ENCODE measurements around the gene COBL. TPM values are rescaled to one million over a fixed set of nuclear protein-coding genes. Genes with fewer than 3 reads are reported as not detected.

The COBL gene
- total RNA-seq, 1 experiment from 2014 or later: 51.4 TPM

DNA sequence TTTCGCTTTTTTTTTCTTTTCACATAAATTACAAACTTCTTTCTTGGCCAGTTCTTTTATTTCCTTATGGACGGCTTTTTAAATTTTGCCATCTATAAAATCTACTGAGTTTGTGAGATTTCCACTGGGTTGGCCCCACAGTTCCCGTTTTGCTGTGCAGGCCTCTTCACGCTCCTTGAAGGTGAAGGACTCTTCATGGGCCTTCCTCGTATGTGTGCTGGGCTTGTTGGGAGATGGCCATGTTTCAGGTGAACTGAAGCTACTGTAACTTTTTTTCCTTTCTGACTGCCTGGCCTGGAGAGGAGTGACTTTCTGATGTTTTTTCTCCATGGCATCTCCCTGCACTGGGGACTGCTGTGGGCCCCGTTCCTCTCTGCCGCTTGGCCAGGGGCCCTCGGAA lies 262.4 kb downstream of the COBL start:
- Histone ChIP-seq H3K4me3 (no peak overlapping the region), H3K9me2 (ENCODE audit: insufficient read depth) (no peaks in the 10 kb centered on the region; the same call in 1 of the 2 replicates), H2AFZ (no peak overlapping the region), H3K36me3 (ENCODE audit: low read depth) (no peaks in the 10 kb centered on the region), H3K79me2 (ENCODE audit: low read depth) (no peaks in the 10 kb centered on the region), H3K9me3 (ENCODE audit: insufficient read depth, low read depth) (no peaks in the 10 kb centered on the region), H3K27ac (no peak overlapping the region), H3F3A (ENCODE audit: insufficient read depth, low read depth) (no peaks in the 10 kb centered on the region), H4K20me1 (ENCODE audit: insufficient read depth) (no peaks in the 10 kb centered on the region), H3K27me3 (ENCODE audit: insufficient read depth, low read depth) (no peaks in the 10 kb centered on the region), H3K4me2 (no peak overlapping the region), H3K4me1 (replicated peaks; ENCODE audit: insufficient read depth) (no peaks in the 10 kb centered on the region)
- POLR2A ChIA-PET (ENCODE audit: unreplicated experiment): no interaction called here
- TF ChIP-seq EZH2 (IDR thresholded peaks at IDR 0.05; ENCODE audit: low read depth): no peak
- TF ChIP-seq, protein P1, sequence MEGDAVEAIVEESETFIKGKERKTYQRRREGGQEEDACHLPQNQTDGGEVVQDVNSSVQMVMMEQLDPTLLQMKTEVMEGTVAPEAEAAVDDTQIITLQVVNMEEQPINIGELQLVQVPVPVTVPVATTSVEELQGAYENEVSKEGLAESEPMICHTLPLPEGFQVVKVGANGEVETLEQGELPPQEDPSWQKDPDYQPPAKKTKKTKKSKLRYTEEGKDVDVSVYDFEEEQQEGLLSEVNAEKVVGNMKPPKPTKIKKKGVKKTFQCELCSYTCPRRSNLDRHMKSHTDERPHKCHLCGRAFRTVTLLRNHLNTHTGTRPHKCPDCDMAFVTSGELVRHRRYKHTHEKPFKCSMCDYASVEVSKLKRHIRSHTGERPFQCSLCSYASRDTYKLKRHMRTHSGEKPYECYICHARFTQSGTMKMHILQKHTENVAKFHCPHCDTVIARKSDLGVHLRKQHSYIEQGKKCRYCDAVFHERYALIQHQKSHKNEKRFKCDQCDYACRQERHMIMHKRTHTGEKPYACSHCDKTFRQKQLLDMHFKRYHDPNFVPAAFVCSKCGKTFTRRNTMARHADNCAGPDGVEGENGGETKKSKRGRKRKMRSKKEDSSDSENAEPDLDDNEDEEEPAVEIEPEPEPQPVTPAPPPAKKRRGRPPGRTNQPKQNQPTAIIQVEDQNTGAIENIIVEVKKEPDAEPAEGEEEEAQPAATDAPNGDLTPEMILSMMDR (conservative IDR thresholded peaks at IDR 0.05): no peak
- DNase-seq: no peak
- CTCF ChIA-PET: interaction anchor here (0.5 kb wide), 1 partner anchor 364 kb away, joined by 4 read pairs; no protein-coding TSS in a partner anchor
- intact Hi-C loops (cut with micrococcal nuclease; ENCODE audit: unreplicated experiment): no loop called here
- no TSS peak for BruUV-seq (replicated peaks)

DNA sequence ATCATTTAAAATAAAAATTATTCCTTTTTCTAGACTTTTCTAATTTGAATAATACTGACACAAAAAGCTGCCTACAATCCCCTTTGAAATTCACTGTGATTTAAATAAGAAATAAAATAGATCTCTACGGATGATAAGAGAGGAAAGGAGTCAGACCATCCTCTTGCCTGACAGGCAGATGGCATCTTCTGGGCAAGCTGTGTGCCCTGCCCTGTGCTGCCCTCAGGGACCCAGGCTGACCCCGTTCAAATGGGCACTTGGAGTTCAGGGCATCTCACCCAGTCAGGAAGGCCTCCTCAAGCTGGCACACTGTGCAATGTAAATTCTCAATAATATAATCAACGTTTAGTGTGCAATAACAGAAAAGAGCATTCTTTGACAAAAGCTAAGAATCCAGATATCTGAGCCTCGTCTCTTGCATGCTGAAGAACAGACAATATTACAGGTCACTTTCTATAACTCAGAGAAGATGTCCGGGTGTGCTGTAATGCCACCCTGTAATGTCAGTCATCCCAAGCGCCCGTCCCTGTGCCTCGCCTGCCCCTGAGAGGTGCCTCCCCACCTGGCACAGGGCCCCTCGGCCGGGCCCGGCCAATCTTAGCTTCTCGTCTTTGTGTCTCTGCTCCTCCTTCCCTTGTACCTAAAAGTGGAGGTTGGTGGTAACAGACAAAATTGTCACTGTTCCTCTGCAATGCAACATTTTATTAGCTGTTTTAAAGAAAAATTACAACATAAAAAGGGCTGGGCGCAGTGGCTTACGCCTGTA lies 263.3 kb downstream of the COBL start:
- Histone ChIP-seq H3K27ac (no peak overlapping the region), H4K20me1 (ENCODE audit: insufficient read depth) (no peaks in the 10 kb centered on the region), H3K4me1 (replicated peaks; ENCODE audit: insufficient read depth) (no peaks in the 10 kb centered on the region), H3K4me2 (no peak overlapping the region), H3K4me3 (no peak overlapping the region), H3K79me2 (ENCODE audit: low read depth) (no peaks in the 10 kb centered on the region), H3K27me3 (ENCODE audit: insufficient read depth, low read depth) (no peaks in the 10 kb centered on the region), H2AFZ (no peak overlapping the region), H3K9me2 (ENCODE audit: insufficient read depth) (no peaks in the 10 kb centered on the region; the same call in 1 of the 2 replicates), H3K36me3 (ENCODE audit: low read depth) (no peaks in the 10 kb centered on the region), H3F3A (ENCODE audit: insufficient read depth, low read depth) (no peaks in the 10 kb centered on the region), H3K9me3 (ENCODE audit: insufficient read depth, low read depth) (no peaks in the 10 kb centered on the region)
- TF ChIP-seq, protein P1 (conservative IDR thresholded peaks at IDR 0.05): no peak
- TF ChIP-seq EZH2 (IDR thresholded peaks at IDR 0.05; ENCODE audit: low read depth): no peak
- CTCF ChIA-PET: interaction anchor here (0.5 kb wide), 1 partner anchor 363 kb away, joined by 4 read pairs; no protein-coding TSS in a partner anchor
- intact Hi-C loops (cut with micrococcal nuclease; ENCODE audit: unreplicated experiment): no loop called here
- DNase-seq: no peak
- no TSS peak for BruUV-seq (replicated peaks)
- POLR2A ChIA-PET (ENCODE audit: unreplicated experiment): no interaction called here

DNA sequence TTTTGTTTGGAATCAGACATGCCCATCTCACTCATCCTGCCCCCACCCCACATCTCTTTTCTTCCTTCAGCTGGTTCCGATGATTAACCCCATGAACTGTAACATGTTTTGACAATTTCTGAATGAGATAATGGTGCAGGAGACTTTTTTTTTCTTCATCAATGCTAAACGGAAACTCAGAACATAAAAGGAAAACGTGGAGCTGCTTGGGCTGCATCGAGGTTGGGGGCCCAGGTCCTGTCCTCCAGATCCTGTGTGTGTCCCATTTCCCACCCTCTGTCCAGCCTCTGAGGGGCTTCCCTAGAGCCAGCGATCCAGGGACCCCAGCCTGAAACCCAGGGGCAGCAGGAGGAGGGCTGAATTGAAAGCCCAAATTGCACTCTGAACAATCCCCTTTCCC lies 270.1 kb downstream of the COBL start:
- Histone ChIP-seq H3K9me2 (ENCODE audit: insufficient read depth) (no peaks in the 10 kb centered on the region; the same call in 1 of the 2 replicates), H3F3A (ENCODE audit: insufficient read depth, low read depth) (peaks cover 21% of the 10 kb centered on the region; the same call in 1 of the 2 replicates), H3K36me3 (ENCODE audit: low read depth) (0 out of 2 replicates have a peak, but pooled peaks cover 8% of the 10 kb centered on the region), H2AFZ (no peak overlapping the region), H3K9me3 (ENCODE audit: insufficient read depth, low read depth) (no peaks in the 10 kb centered on the region), H3K4me3 (no peak overlapping the region), H3K79me2 (ENCODE audit: low read depth) (0 out of 2 replicates have a peak, but pooled peaks cover 3% of the 10 kb centered on the region), H3K27ac (peak overlapping the region; percentile 59), H3K4me2 (peak overlapping the region; percentile 57), H4K20me1 (ENCODE audit: insufficient read depth) (no peaks in the 10 kb centered on the region), H3K4me1 (replicated peaks; ENCODE audit: insufficient read depth) (peaks cover 28% of the 10 kb centered on the region), H3K27me3 (ENCODE audit: insufficient read depth, low read depth) (no peaks in the 10 kb centered on the region)
- intact Hi-C loops (cut with micrococcal nuclease; ENCODE audit: unreplicated experiment): loop anchor here (1.0 to 10.0 kb wide), 4 partner anchors 83 to 602 kb away; no protein-coding TSS in a partner anchor
- no peak for DNase-seq
- no peak for TF ChIP-seq EZH2 (IDR thresholded peaks at IDR 0.05; ENCODE audit: low read depth)
- TF ChIP-seq, protein P1 (conservative IDR thresholded peaks at IDR 0.05): no peak
- POLR2A ChIA-PET (ENCODE audit: unreplicated experiment): interaction anchor here (0.5 kb wide), 1 partner anchor 32 kb away, joined by 10 read pairs; no protein-coding TSS in a partner anchor
- no TSS peak for BruUV-seq (replicated peaks)
- CTCF ChIA-PET: no interaction called here
